Stimulated activated CD8-positive, alpha-beta memory T cell treated with anti-CD3 and anti-CD28 coated beads, Interleukin-2, amount 100 ng/mL, for 48 hours (primary cell): ENCODE results near the gene NME2.
"Not testable (repeated sequence)": the region's sequence is repeated elsewhere in the genome, so short reads cannot be mapped to it uniquely, and the experiment has no call there.

Experiments used
- DNase-seq, 2 donors: peaks; one replicate each; pipeline ENCODE4 v3.0.0-alpha.2; 2020; ENCODE audit warnings: low read depth in 2 of 2

NME2 gene

GRCh38 chr17:51166198-51166986, at the start of gene NME2:
Gene NME2, plus strand, starts transcription at chr17:51166411. Its CDS starts 420 bp downstream, at chr17:51166831.
- DNase-seq = peak; percentile 73 to 78

- no peak for DNase-seq
Measured at GRCh38 chr17:51118330-51119195, 47.6 kb upstream of the NME2 start.

GRCh38 chr17:51119415-51120356, 46.5 kb upstream of the NME2 start:
- peak; percentile 24 to 29 for DNase-seq

GRCh38 chr17:51120357-51120738, 45.9 kb upstream of the NME2 start:
- DNase-seq = peak in 1 of 2 donors; percentile 17

GRCh38 chr17:51120739-51121619, 45.2 kb upstream of the NME2 start, which contains the start of gene SPAG9:
Gene SPAG9, minus strand, starts transcription at chr17:51120868. Its CDS starts 212 bp downstream, at chr17:51120656.
- peak; percentile 88 to 90 for DNase-seq

GRCh38 chr17:51121620-51122472, 44.4 kb upstream of the NME2 start:
- peak; percentile 77 to 87 for DNase-seq

- not testable (repeated sequence) for DNase-seq
Measured at GRCh38 chr17:51122473-51123115, 43.6 kb upstream of the NME2 start.

- DNase-seq = no peak
Measured at GRCh38 chr17:51124640-51125503, 41.3 kb upstream of the NME2 start.

- no peak for DNase-seq
Measured at GRCh38 chr17:51128076-51128475, 38.1 kb upstream of the NME2 start.

GRCh38 chr17:51132964-51133319, 33.3 kb upstream of the NME2 start:
- DNase-seq = no peak

- DNase-seq = no peak
Measured at GRCh38 chr17:51133365-51133764, 32.8 kb upstream of the NME2 start.

GRCh38 chr17:51135956-51136355, 30.3 kb upstream of the NME2 start:
- DNase-seq = no peak

GRCh38 chr17:51142597-51142996, 23.6 kb upstream of the NME2 start:
- no peak for DNase-seq

- no peak for DNase-seq
Measured at GRCh38 chr17:51144266-51145022, 21.8 kb upstream of the NME2 start.

- DNase-seq = no peak
Measured at GRCh38 chr17:51147650-51148049, 18.6 kb upstream of the NME2 start.

GRCh38 chr17:51149163-51149562, 17.0 kb upstream of the NME2 start:
- DNase-seq = no peak

GRCh38 chr17:51150932-51151331, 15.3 kb upstream of the NME2 start:
- no peak for DNase-seq
